HG03575 (cell line): ENCODE measurements around the gene TIRAP.
"Not testable (repeated sequence)": the region's sequence is repeated elsewhere in the genome, so short reads cannot be mapped to it uniquely, and the experiment has no call there.

Experiments
- ATAC-seq: cut with Tn5 transposase; IDR thresholded peaks from one replicate; pipeline ENCODE4 v1.9.1; 2021; ENCODE audit not compliant: unreplicated experiment, insufficient number of reproducible peaks, low FRiP score; ENCODE audit errors: extremely low read depth

Gene TIRAP

DNA sequence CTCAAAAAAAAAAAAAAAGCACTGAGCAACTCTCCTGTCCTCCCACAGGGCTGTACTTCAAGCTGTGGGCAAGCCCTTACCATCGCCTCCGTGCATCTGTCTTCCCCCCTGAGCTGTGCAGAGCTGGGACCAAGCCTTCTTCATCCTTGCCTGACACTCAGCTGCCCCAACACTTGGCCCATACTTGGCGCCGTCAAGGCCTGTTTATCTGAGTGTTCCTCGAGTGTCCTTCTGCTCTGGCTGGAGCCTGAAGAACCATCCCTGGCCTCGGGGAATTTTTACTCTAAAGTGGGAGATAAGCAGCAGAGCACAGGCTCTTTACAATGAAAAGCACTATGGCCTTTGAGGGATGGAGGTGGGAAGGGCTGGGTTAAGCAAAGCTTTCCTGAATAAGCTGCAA is 1.6 kb upstream of the TIRAP start:
- no peak for ATAC-seq

- no peak for ATAC-seq
These were observed 1.2 kb upstream of the TIRAP start for GRCh38 chr11:126281666-126282175.

- no peak for ATAC-seq
These were observed 545 bp upstream of the TIRAP start for GRCh38 chr11:126282361-126282735.

DNA sequence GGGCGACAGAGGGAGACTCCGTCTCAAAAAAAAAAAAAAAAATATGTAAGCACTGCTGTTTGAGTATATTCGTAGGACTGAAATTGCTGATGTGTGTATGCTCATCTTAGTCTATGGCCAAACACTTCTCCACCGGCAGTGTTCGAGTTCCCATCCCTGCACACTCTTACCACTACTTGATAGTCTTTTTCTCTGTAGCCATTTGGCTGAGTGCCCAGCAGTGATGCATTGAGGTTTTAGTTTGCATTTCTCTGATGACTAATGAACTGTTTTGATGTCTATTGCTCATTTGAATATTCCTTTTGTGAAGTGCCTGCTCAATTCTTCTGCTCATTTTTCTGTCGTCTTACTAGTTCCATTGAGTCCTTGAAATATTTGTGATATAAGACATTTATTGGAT is 1.9 kb downstream of the TIRAP start:
- no peak for ATAC-seq

DNA sequence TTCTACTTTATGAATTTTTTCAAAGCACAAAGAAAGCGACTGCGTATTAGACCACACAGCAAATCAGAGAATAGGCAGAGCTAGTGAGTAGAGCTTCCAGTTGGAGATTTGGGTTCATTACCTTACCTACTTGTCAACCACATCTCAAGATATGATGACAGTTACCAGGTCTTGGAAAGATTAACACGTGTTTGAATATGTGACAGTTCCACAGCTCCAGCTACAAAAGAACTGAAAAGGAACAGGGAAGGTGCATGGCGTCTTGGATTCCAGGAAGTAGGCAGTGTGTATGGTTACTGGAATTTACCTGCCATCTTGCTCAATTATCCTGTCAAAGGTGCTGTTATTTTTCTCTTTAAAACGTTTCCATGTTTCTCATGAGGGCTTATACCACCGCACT is 5.3 kb downstream of the TIRAP start:
- no peak for ATAC-seq

GRCh38 chr11:126290887-126291286 is 8.0 kb downstream of the TIRAP start:
- ATAC-seq: no peak

DNA sequence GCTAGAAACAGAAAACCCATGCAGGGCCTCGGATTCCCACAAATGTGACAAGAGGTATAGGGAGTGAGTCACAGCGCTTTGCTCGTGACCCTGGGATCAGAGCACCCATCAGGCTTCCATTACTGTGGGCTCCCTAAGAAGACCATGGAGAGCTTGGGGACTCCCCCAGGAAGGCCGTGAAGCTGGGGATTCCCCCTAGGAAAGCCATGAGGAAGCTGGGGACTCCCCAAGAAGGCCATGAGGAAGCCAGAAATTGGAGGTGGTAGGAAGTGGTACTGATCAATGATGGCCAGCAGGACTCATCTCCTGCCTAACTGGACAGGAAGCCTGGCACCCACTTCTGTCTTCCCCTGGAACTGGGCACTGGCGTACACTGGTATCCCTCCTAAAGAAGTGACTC is 10.8 kb downstream of the TIRAP start:
- no peak for ATAC-seq

GRCh38 chr11:126297004-126297403 is 14.1 kb downstream of the TIRAP start:
- no peak for ATAC-seq

DNA sequence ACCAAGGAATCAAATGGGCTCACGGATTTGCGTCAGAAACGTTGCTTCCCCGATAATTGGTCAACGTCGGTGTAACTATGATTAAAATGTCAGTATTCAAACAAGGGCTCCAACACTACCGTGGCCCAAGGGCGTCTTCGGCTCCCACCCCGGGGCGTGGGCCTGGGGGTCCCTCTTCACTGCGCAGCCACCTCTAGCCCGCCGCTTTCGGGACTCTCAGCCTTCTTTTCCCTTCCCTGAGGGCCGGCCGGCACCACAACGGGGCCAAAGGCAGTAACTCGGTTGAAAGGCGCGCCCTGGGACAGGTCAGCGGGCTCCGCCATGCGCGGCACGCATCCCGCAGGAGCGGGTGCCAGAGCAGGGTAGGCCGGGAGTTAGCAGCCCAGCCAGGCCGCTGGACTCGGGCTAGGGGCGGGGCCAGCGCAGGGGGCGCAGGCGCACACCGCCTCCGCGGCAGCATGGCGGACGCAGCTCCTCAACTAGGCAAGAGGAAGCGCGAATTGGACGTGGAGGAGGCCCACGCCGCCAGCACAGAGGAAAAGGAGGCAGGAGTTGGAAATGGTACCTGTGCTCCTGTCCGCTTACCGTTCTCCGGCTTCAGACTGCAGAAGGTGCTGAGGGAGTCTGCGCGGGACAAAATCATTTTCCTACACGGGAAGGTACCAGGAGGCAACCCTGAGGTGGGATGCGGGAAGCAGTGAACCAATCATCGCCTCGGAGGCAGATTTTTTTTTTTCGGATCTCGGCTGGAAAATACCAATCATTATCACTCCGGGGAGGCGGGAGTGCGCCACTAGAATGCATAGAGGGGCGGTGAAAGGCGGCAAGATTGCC is 20.9 kb downstream of the TIRAP start, which contains the start of gene DCPS:
Gene DCPS (plus strand): TSS at position 438 of the 834 bp plus-strand sequence. CDS start 21 bp downstream, at position 459.
- peak; percentile 73 for ATAC-seq

- no peak for ATAC-seq
These were observed 21.7 kb downstream of the TIRAP start for GRCh38 chr11:126304457-126305075.

- no peak for ATAC-seq
These were observed 22.8 kb downstream of the TIRAP start for GRCh38 chr11:126305699-126306098.

DNA sequence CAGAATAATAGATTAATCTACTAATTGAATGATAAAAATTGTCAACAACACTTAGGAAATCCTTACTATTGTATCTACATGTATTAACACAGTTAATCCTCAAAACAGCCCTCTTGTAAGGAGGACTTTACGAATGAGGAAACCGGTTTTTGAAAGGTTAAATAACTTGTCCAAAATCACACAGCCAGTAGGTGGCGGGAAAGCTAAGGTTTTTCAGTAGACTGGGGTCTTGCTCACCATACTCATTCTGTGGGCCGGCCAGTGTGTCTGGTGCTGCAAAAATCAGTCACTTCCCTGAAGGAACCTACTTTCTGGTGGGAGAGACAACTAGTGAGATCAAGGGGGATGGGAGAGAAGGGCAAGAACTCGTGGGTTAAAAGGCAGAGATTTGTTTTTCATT is 24.8 kb downstream of the TIRAP start:
- ATAC-seq: no peak

- ATAC-seq: no peak
These were observed 25.4 kb downstream of the TIRAP start for GRCh38 chr11:126308271-126308671.

- ATAC-seq: not testable (repeated sequence)
These were observed 25.9 kb downstream of the TIRAP start for GRCh38 chr11:126308771-126309170.

DNA sequence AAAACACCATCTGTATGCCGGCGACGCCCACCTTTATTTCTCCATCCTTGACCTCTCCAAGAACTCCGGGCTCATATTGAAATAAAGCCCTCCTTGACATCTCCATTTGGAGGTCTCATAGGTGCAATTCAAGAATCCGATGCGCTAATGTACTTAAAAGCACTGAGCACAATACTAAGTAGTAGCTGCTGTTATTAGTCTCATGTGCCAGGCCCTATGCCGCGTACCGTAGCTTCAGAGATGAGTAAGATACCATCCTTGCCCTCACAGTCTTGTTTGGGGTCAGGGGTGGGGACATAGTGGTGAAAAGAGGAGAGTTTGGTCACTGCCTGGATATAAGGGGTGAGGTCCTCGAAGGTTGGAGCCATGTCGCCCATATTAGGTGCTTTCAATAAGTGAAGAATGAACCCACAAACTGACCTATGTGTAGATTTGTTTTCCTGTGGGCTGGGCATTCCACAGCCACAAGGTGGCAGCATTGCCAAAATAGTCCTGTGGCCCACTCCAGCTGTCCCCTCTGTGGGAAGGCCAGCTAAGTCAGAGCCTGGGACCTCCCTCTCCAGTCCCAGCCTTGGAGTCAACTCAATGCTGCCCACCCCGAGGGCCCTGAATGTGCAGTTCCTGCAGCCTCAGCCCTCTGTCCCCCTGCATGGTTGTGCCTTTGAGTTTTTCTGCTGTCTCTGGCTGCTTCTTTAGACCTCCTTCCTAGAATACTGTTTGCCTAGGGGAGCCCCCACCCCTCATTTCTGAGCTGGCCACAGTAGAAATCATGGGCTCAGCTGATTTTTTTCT is 27.5 kb downstream of the TIRAP start:
- no peak for ATAC-seq

DNA sequence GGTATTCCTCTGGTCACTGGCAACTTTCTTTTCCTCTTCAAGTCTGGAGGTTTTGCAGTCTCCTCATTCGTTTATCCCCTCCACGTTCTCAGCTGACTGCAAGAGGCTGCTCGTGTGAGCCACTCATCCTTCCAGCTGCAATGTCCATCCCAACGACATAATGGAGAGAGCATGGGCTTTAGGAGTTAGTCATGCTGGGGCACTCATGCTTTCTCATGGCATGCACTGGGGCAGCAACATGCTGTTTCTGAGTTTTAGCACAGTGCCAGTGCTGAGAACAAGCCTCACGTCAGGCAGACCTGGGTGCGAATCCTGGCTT is 28.1 kb downstream of the TIRAP start:
- ATAC-seq: no peak

DNA sequence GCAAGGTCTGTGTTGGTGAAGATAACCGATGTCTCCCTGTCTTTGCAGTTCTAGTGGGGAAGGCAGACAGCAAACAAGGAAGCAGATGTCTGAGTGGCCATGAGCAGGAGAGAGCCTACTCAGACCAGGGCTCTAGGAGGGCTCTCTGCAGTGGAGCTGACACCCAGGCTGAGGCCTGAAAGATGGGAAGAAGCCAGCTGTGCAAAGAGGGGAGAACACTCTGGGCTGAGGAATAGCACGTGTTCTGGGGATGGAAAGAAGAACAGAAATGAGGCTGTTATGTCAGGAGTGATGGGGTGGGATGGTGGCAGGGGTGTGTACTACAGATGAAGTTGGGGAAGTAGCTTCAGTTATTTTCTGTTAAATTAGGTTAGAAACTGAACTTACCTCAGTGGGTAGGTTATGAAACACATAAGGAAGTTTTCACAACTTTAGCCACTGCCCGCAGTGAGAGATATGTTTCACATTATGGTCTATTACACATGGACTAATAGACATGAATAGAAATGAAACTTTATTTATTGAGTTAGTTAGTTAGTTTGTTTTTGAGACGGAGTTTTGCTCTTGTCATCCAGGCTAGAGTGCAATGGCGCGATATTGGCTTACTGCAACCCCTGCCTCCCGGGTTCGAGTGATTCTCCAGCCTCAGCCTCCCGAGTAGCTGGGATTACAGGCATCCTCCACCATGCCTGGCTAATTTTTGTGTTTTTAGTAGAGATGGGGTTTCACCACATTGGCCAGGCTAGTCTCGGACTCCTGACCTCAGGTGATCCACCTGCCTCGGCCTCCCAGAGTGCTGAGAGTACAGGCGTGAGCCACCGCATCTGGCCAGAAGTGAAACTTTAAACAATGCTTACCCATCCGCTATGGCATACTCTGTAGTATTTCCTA is 28.8 kb downstream of the TIRAP start:
- ATAC-seq: peak; percentile 66

GRCh38 chr11:126312961-126313360 is 30.1 kb downstream of the TIRAP start:
- ATAC-seq: no peak

DNA sequence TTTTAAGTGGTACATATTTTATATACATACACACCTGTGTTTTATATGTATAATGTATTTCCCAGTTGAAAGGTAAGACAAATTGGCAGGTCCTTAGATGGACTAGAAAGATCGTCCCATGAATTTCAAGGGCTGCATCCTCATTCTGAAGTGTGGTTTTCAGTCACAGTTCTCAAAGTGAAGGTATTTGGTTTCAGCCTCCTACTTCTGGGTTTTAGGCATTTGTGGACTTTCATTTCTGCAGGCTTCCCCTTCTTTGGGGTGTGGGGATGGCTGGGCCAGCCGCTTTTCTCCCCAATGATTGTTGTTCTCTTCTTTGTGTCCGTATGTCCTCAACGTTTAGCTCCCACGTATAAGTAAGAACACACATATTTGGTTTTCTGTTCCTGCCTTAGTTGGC is 30.9 kb downstream of the TIRAP start:
- no peak for ATAC-seq
